ENCODE results near the gene HIVEP3. TPM values are rescaled to one million over a fixed set of nuclear protein-coding genes. Genes with fewer than 3 reads are reported as not detected.

HIVEP3 gene
- total RNA-seq, 1 experiment from 2014 or later = 1.2 TPM

GRCh38 chr1:41494351-41495209, 424.1 kb downstream of the HIVEP3 start:
- DNase-seq (ENCODE audit: unreplicated experiment) = no peak
- ChIA-PET POLR2A (interaction anchor here (0.7 to 10.0 kb wide), 2 partner anchors 12 to 19 kb away, joined by 4 to 87 read pairs; partner anchors contain the start of gene EDN2), CTCF (interaction anchor here (0.9 to 2.1 kb wide), 3 partner anchors 10 to 22 kb away, joined by 4 to 11 read pairs (median 4); partner anchors contain the start of gene EDN2)
- Mint-ChIP-seq H3K36me3 (ENCODE audit: insufficient read depth, unreplicated experiment) (no peaks in the 10 kb centered on the region), H3K4me1 (ENCODE audit: insufficient read depth, unreplicated experiment) (peaks cover 45% of the 10 kb centered on the region), H3K4me3 (ENCODE audit: unreplicated experiment) (no peak overlapping the region), H3K27me3 (ENCODE audit: insufficient read depth, unreplicated experiment) (no peaks in the 10 kb centered on the region), H3K27ac (ENCODE audit: low read depth, unreplicated experiment) (peak overlapping the region; percentile 85), H3K9me3 (ENCODE audit: unreplicated experiment) (peaks cover 6% of the 10 kb centered on the region)
- intact Hi-C loops (cut with micrococcal nuclease) = loop anchor here (10.0 kb wide), 1 partner anchor 1190 kb away; the partner anchor contains the start of gene YBX1
- no TSS peak for BruUV-seq (replicated peaks)
- TF ChIP-seq, protein P1, sequence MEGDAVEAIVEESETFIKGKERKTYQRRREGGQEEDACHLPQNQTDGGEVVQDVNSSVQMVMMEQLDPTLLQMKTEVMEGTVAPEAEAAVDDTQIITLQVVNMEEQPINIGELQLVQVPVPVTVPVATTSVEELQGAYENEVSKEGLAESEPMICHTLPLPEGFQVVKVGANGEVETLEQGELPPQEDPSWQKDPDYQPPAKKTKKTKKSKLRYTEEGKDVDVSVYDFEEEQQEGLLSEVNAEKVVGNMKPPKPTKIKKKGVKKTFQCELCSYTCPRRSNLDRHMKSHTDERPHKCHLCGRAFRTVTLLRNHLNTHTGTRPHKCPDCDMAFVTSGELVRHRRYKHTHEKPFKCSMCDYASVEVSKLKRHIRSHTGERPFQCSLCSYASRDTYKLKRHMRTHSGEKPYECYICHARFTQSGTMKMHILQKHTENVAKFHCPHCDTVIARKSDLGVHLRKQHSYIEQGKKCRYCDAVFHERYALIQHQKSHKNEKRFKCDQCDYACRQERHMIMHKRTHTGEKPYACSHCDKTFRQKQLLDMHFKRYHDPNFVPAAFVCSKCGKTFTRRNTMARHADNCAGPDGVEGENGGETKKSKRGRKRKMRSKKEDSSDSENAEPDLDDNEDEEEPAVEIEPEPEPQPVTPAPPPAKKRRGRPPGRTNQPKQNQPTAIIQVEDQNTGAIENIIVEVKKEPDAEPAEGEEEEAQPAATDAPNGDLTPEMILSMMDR (IDR thresholded peaks at IDR 0.05; ENCODE audit: unreplicated experiment) = no peak

DNA sequence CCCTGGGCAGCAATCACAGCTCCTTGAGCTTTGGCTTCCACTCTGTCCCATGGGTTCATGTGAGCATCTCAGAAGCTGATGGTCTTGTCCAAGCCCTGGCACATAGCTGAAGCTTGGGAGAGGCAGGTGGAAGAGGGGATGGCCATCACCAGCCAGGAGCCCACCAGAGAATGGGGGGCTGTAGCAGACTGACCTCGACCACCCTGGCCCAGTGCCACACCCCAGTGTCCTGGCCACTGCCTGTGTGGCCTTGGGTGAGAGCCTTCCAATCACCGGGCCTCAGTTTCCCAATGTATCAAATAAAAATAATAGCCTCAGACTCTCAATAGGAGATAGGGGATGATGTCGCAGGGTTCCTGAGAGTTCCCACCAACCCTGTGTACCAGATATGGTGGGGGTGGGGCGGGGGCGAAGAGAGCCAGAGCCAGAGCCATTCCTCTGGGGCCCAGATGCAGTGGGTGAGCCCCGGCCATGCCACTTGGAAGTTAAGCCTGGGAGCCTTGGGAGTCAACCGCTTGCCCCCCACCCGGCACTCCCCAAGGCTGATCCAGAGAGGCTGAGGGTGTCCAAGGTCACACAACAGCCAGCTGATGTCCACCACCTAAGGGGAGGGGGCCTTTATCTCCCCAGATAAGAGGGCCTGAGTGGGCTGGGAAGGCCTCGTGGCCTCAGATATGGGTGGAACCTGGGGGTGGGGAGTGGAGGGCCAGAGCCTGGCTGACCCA, 424.9 kb downstream of the HIVEP3 start:
- POLR2A ChIA-PET = interaction anchor here (0.7 to 10.0 kb wide), 6 partner anchors 11 to 57 kb away, joined by 3 to 87 read pairs (median 4); partner anchors contain the start of gene EDN2
- no peak for DNase-seq (ENCODE audit: unreplicated experiment)
- CTCF ChIA-PET = interaction anchor here (1.3 to 2.8 kb wide), 4 partner anchors 10 to 23 kb away, joined by 4 to 26 read pairs (median 10); partner anchors contain the start of gene EDN2
- intact Hi-C loops (cut with micrococcal nuclease) = loop anchor here (10.0 kb wide), 1 partner anchor 1191 kb away; the partner anchor contains the start of gene YBX1
- Mint-ChIP-seq H3K27me3 (ENCODE audit: insufficient read depth, unreplicated experiment) (no peaks in the 10 kb centered on the region), H3K9me3 (ENCODE audit: unreplicated experiment) (peaks cover 11% of the 10 kb centered on the region), H3K4me1 (ENCODE audit: insufficient read depth, unreplicated experiment) (peaks cover 38% of the 10 kb centered on the region), H3K27ac (ENCODE audit: low read depth, unreplicated experiment) (peak overlapping the region; percentile 85), H3K4me3 (ENCODE audit: unreplicated experiment) (no peak overlapping the region), H3K36me3 (ENCODE audit: insufficient read depth, unreplicated experiment) (no peaks in the 10 kb centered on the region)
- BruUV-seq (replicated peaks) = no TSS peak
- TF ChIP-seq, protein P1 (IDR thresholded peaks at IDR 0.05; ENCODE audit: unreplicated experiment) = no peak

- Mint-ChIP-seq H3K27me3 (ENCODE audit: insufficient read depth, unreplicated experiment) (no peaks in the 10 kb centered on the region), H3K9me3 (ENCODE audit: unreplicated experiment) (peaks cover 11% of the 10 kb centered on the region), H3K4me3 (ENCODE audit: unreplicated experiment) (no peak overlapping the region), H3K27ac (ENCODE audit: low read depth, unreplicated experiment) (peak overlapping the region; percentile 49), H3K36me3 (ENCODE audit: insufficient read depth, unreplicated experiment) (no peaks in the 10 kb centered on the region), H3K4me1 (ENCODE audit: insufficient read depth, unreplicated experiment) (peaks cover 31% of the 10 kb centered on the region)
- ChIA-PET POLR2A (interaction anchor here (0.7 to 10.0 kb wide), 5 partner anchors 10 to 57 kb away, joined by 3 to 87 read pairs (median 4); partner anchors contain the start of gene EDN2), CTCF (interaction anchor here (1.0 to 2.8 kb wide), 4 partner anchors 10 to 44 kb away, joined by 3 to 26 read pairs (median 12); partner anchors contain the start of gene EDN2)
- TF ChIP-seq, protein P1 (IDR thresholded peaks at IDR 0.05; ENCODE audit: unreplicated experiment) = no peak
- peak; percentile 94 for DNase-seq (ENCODE audit: unreplicated experiment)
- BruUV-seq (replicated peaks) = no TSS peak
- intact Hi-C loops (cut with micrococcal nuclease) = loop anchor here (10.0 kb wide), 1 partner anchor 1192 kb away; the partner anchor contains the start of gene YBX1
These were observed 425.6 kb downstream of the HIVEP3 start for GRCh38 chr1:41493117-41493536.

Data from MCF 10A (cell line).